ENCODE data around the gene SKIC2. TPM values are rescaled to one million over a fixed set of nuclear protein-coding genes. Genes with fewer than 3 reads are reported as not detected.
"Not testable (repeated sequence)": the region's sequence is repeated elsewhere in the genome, so short reads cannot be mapped to it uniquely, and the experiment has no call there.

SKIC2 gene
- total RNA-seq, 1 donor from 2014 or later: 35.4 TPM

GRCh38 chr6:31927863-31928671 is 30.9 kb upstream of the SKIC2 start:
- no peaks in the 10 kb centered on the region for H3K9me3 ChIP-seq
- H3K4me1 ChIP-seq: peaks cover 6% of the 10 kb centered on the region
- H3K27me3 ChIP-seq: no peaks in the 10 kb centered on the region
- intact Hi-C loops (cut with DNase I): no loop called here
- H3K27ac ChIP-seq: peak overlapping the region; percentile 27
- TF ChIP-seq CTCF (IDR thresholded peaks at IDR 0.05) (no peak), POLR2AphosphoS5 (IDR thresholded peaks at IDR 0.05; ENCODE audit: insufficient read depth in 1 of 2, low read depth in 1 of 2) (no peak), POLR2A (IDR thresholded peaks at IDR 0.05) (no peak)
- peak overlapping the region in 1 of 2 donors; percentile 24 for H3K4me3 ChIP-seq
- no peak for DNase-seq (ENCODE audit: extremely low spot score in 2 of 2)
- H3K36me3 ChIP-seq: no peaks in the 10 kb centered on the region

- no peak overlapping the region for H3K27ac ChIP-seq
- intact Hi-C loops (cut with DNase I): no loop called here
- H3K27me3 ChIP-seq: no peaks in the 10 kb centered on the region
- DNase-seq (ENCODE audit: extremely low spot score in 2 of 2): no peak
- no peak for TF ChIP-seq POLR2A (IDR thresholded peaks at IDR 0.05)
- no peak for TF ChIP-seq CTCF (IDR thresholded peaks at IDR 0.05)
- no peak for TF ChIP-seq POLR2AphosphoS5 (IDR thresholded peaks at IDR 0.05; ENCODE audit: insufficient read depth in 1 of 2, low read depth in 1 of 2)
- no peaks in the 10 kb centered on the region for H3K9me3 ChIP-seq
- peaks cover 6% of the 10 kb centered on the region for H3K4me1 ChIP-seq
- H3K36me3 ChIP-seq: no peaks in the 10 kb centered on the region
- H3K4me3 ChIP-seq: no peak overlapping the region
These were observed 30.4 kb upstream of the SKIC2 start for GRCh38 chr6:31928672-31928939.

GRCh38 chr6:31930962-31931361 is 28.0 kb upstream of the SKIC2 start:
- Histone ChIP-seq H3K36me3 (no peaks in the 10 kb centered on the region), H3K27ac (no peak overlapping the region), H3K27me3 (no peaks in the 10 kb centered on the region), H3K4me1 (peaks cover 6% of the 10 kb centered on the region), H3K4me3 (no peak overlapping the region), H3K9me3 (no peaks in the 10 kb centered on the region)
- TF ChIP-seq POLR2AphosphoS5 (IDR thresholded peaks at IDR 0.05; ENCODE audit: insufficient read depth in 1 of 2, low read depth in 1 of 2): no peak
- TF ChIP-seq CTCF (IDR thresholded peaks at IDR 0.05): no peak
- no peak for TF ChIP-seq POLR2A (IDR thresholded peaks at IDR 0.05)
- intact Hi-C loops (cut with DNase I): no loop called here
- DNase-seq (ENCODE audit: extremely low spot score in 2 of 2): no peak

- H3K9me3 ChIP-seq; H3K4me1 ChIP-seq; H3K27me3 ChIP-seq; intact Hi-C loops (cut with DNase I); H3K36me3 ChIP-seq; H3K4me3 ChIP-seq; DNase-seq (ENCODE audit: extremely low spot score in 2 of 2); H3K27ac ChIP-seq: not testable (repeated sequence)
These were observed 26.8 kb upstream of the SKIC2 start for GRCh38 chr6:31932137-31932536.

- intact Hi-C loops (cut with DNase I): no loop called here
- Histone ChIP-seq H3K36me3 (no peaks in the 10 kb centered on the region), H3K9me3 (no peaks in the 10 kb centered on the region), H3K27ac (no peak overlapping the region), H3K4me3 (no peak overlapping the region), H3K27me3 (no peaks in the 10 kb centered on the region), H3K4me1 (no peaks in the 10 kb centered on the region)
- TF ChIP-seq CTCF (IDR thresholded peaks at IDR 0.05) (no peak), POLR2A (IDR thresholded peaks at IDR 0.05) (no peak), POLR2AphosphoS5 (IDR thresholded peaks at IDR 0.05; ENCODE audit: insufficient read depth in 1 of 2, low read depth in 1 of 2) (no peak)
- DNase-seq (ENCODE audit: extremely low spot score in 2 of 2): no peak
These were observed 25.4 kb upstream of the SKIC2 start for GRCh38 chr6:31933537-31933936.

Data from vagina (tissue), 2 donors.